PC-3 (cell line): ENCODE results near the gene CCDC191. TPM values are rescaled to one million over a fixed set of nuclear protein-coding genes. Genes with fewer than 3 reads are reported as not detected.

ENCODE experiments used
- ATAC-seq: fragments of 200-7000 bp; cut with Tn5 transposase; 2 replicates; pipeline ENCODE4 v1.9.1; 2020; ENCODE audit warnings: mild to moderate bottlenecking, moderate library complexity
- BruUV-seq: library from RNA; stranded (reverse); fragments of 400-500 nt; replicated peaks from 2 replicates; lab custom pipeline; 2021; lab: Mats Ljungman, UMichigan
- CTCF ChIA-PET: fragments of 300-600 bp; sonication (Branson Sonifier 250); formaldehyde crosslinking; loops from one replicate; lab custom pipeline; 2022; ENCODE audit warnings: antibody characterized with exemption; lab: Charles Lee
- POLR2A ChIA-PET: fragments of 300-600 bp; sonication (Branson Sonifier 250); formaldehyde crosslinking; loops from one replicate; lab custom pipeline; 2022; ENCODE audit warnings: antibody characterized with exemption; ENCODE audit not compliant: unreplicated experiment; lab: Charles Lee
- DNase-seq: peaks from one replicate; pipeline ENCODE4 v3.0.0-alpha.2; 2015
- H2AFZ ChIP-seq: fragments of 300-600 bp; sonication (generic); 2 replicates; pipeline ENCODE4 v1.6.0; 2016; ENCODE audit warnings: antibody characterized with exemption, low read length
- H3F3A ChIP-seq: fragments of 300-600 bp; sonication (generic); one replicate; pipeline ENCODE4 v1.6.0; 2017; ENCODE audit warnings: antibody characterized with exemption, low read length, control low read depth, mild to moderate bottlenecking; ENCODE audit not compliant: unreplicated experiment
- H3K27ac ChIP-seq: fragments of 300-600 bp; sonication (generic); 2 replicates; pipeline ENCODE4 v1.5.1; 2016; ENCODE audit warnings: mild to moderate bottlenecking, low read length
- H3K27me3 ChIP-seq: fragments of 300-600 bp; sonication (generic); 2 replicates; pipeline ENCODE4 v1.6.1; 2016; ENCODE audit warnings: low read length, mixed read lengths
- H3K36me3 ChIP-seq: fragments of 300-600 bp; sonication (generic); 2 replicates; pipeline ENCODE4 v1.6.1; 2016; ENCODE audit warnings: low read depth, mixed run types, low read length, mixed read lengths
- H3K4me1 ChIP-seq: fragments of 300-600 bp; sonication (generic); 2 replicates; pipeline ENCODE4 v1.5.1; 2016; ENCODE audit warnings: low read length; ENCODE audit not compliant: insufficient read depth
- H3K4me2 ChIP-seq: fragments of 300-600 bp; sonication (generic); 2 replicates; pipeline ENCODE4 v1.6.0; 2016; ENCODE audit warnings: low read length
- H3K4me3 ChIP-seq: fragments of 300-600 bp; sonication (generic); 2 replicates; pipeline ENCODE4 v1.5.1; 2016; ENCODE audit warnings: mild to moderate bottlenecking, low read length, mixed read lengths
- H3K79me2 ChIP-seq: fragments of 300-600 bp; sonication (generic); 2 replicates; pipeline ENCODE4 v1.6.1; 2017; ENCODE audit warnings: low read length, mixed read lengths
- H3K9ac ChIP-seq: fragments of 300-600 bp; sonication (generic); 2 replicates; pipeline ENCODE4 v1.6.0; 2016; ENCODE audit warnings: mild to moderate bottlenecking, low read length
- H3K9me2 ChIP-seq: fragments of 300-600 bp; sonication (generic); replicated peaks from 2 replicates; pipeline ENCODE4 v1.6.1; 2016; ENCODE audit warnings: mixed run types, low read length, mixed read lengths
- H3K9me3 ChIP-seq: fragments of 300-600 bp; sonication (generic); 2 replicates; pipeline ENCODE4 v1.6.1; 2016; ENCODE audit warnings: low read length, mixed read lengths
- H4K20me1 ChIP-seq: fragments of 300-600 bp; sonication (generic); 2 replicates; pipeline ENCODE4 v1.6.1; 2016; ENCODE audit warnings: low read length, mixed read lengths
- CTCF ChIP-seq: fragments of 300-600 bp; sonication (generic); conservative IDR thresholded peaks from 2 replicates; pipeline ENCODE4 v1.5.1; 2017; ENCODE audit warnings: antibody characterized with exemption, low read depth, mild to moderate bottlenecking, low read length
- EZH2 ChIP-seq: fragments of 300-600 bp; sonication (generic); IDR thresholded peaks from one replicate; pipeline ENCODE4 v1.6.1; 2017; ENCODE audit warnings: antibody characterized with exemption, mild to moderate bottlenecking, low read length; ENCODE audit not compliant: unreplicated experiment
- EZH2phosphoT487 ChIP-seq: fragments of 300-600 bp; sonication (generic); IDR thresholded peaks from 2 replicates; pipeline ENCODE4 v1.6.1; 2018; ENCODE audit warnings: mild to moderate bottlenecking, antibody characterized with exemption, low read length, borderline replicate concordance
- intact Hi-C: fragments of 100-400 bp; cut with micrococcal nuclease; formaldehyde crosslinking; loops from 2 replicates; pipeline ENCODE4 v1.9.0; 2023
- total RNA-seq: library from RNA; depleted of rRNA; stranded (reverse); fragments of >200 nt; gene quantifications from 2 replicates; pipeline ENCODE4 v1.2.3, GENCODE V29; 2014

The CCDC191 gene
- total RNA-seq, 1 experiment from 2014 or later = 1.3 TPM

GRCh38 chr3:114076711-114077110 is 20.4 kb upstream of the CCDC191 start:
- CTCF ChIA-PET = no interaction called here
- Histone ChIP-seq H3K4me1 (no peaks in the 10 kb centered on the region), H3K79me2 (no peaks in the 10 kb centered on the region), H3K4me3 (no peak overlapping the region), H3F3A (no peaks in the 10 kb centered on the region), H3K36me3 (peaks cover 89% of the 10 kb centered on the region), H3K9ac (no peak overlapping the region), H3K4me2 (no peak overlapping the region), H3K9me3 (no peaks in the 10 kb centered on the region), H3K27me3 (no peaks in the 10 kb centered on the region), H2AFZ (no peak overlapping the region), H4K20me1 (no peaks in the 10 kb centered on the region), H3K27ac (no peak overlapping the region), H3K9me2 (no peaks in the 10 kb centered on the region)
- no peak for ATAC-seq
- no TSS peak for BruUV-seq
- intact Hi-C loops = no loop called here
- POLR2A ChIA-PET = no interaction called here
- no peak for DNase-seq
- TF ChIP-seq EZH2 (no peak), EZH2phosphoT487 (no peak), CTCF (no peak)

- POLR2A ChIA-PET = no interaction called here
- intact Hi-C loops = no loop called here
- H3F3A ChIP-seq = no peaks in the 10 kb centered on the region
- TF ChIP-seq EZH2 (no peak), EZH2phosphoT487 (no peak), CTCF (no peak)
- ATAC-seq = no peak
- BruUV-seq = no TSS peak
- no peak overlapping the region for H3K4me2 ChIP-seq
- no peaks in the 10 kb centered on the region for H3K4me1 ChIP-seq
- no peak overlapping the region for H2AFZ ChIP-seq
- DNase-seq = no peak
- H3K27ac ChIP-seq = no peak overlapping the region
- H3K79me2 ChIP-seq = no peaks in the 10 kb centered on the region
- no peaks in the 10 kb centered on the region for H4K20me1 ChIP-seq
- no peaks in the 10 kb centered on the region for H3K27me3 ChIP-seq
- peaks cover 66% of the 10 kb centered on the region for H3K36me3 ChIP-seq
- no peaks in the 10 kb centered on the region for H3K9me2 ChIP-seq
- no peaks in the 10 kb centered on the region for H3K9me3 ChIP-seq
- H3K9ac ChIP-seq = no peak overlapping the region
- H3K4me3 ChIP-seq = no peak overlapping the region
- CTCF ChIA-PET = no interaction called here
Observed at GRCh38 chr3:114071786-114072185, 15.5 kb upstream of the CCDC191 start.

- ChIA-PET POLR2A (no interaction called here), CTCF (no interaction called here)
- no TSS peak for BruUV-seq
- Histone ChIP-seq H3K9ac (no peak overlapping the region), H4K20me1 (peaks cover 5% of the 10 kb centered on the region; the same call in 1 of the 2 replicates), H2AFZ (no peak overlapping the region), H3K27me3 (no peaks in the 10 kb centered on the region), H3K9me3 (no peaks in the 10 kb centered on the region), H3K36me3 (peaks cover 52% of the 10 kb centered on the region), H3K79me2 (peaks cover 20% of the 10 kb centered on the region), H3K4me3 (no peak overlapping the region), H3K4me1 (no peaks in the 10 kb centered on the region), H3F3A (no peaks in the 10 kb centered on the region), H3K4me2 (no peak overlapping the region), H3K27ac (no peak overlapping the region), H3K9me2 (no peaks in the 10 kb centered on the region)
- no peak for ATAC-seq
- TF ChIP-seq EZH2phosphoT487 (no peak), CTCF (no peak), EZH2 (no peak)
- intact Hi-C loops = no loop called here
- no peak for DNase-seq
Observed at GRCh38 chr3:114068336-114068735, 12.0 kb upstream of the CCDC191 start.
